Uterus (tissue), 4 donors: ENCODE data around the gene GAS7. TPM values are rescaled to one million over a fixed set of nuclear protein-coding genes. Genes with fewer than 3 reads are reported as not detected.

ENCODE experiments used
- DNase-seq, 2 donors: peaks; one replicate each; pipeline ENCODE4 v3.0.0-alpha.2; 2019 to 2020
- H3K27ac ChIP-seq, 2 donors: fragments of 200-600 bp; sonication (generic); 1 replicate in 1 of 2; 2 replicates in 1 of 2; pipeline ENCODE4 v1.5.1; 2016 to 2018
- H3K27me3 ChIP-seq, 2 donors: fragments of 200-600 bp; sonication (generic); one replicate each; pipeline ENCODE4 v1.5.1; 2018 to 2019; ENCODE audit warnings: control low read depth in 1 of 2
- H3K36me3 ChIP-seq, 2 donors: fragments of 200-600 bp; sonication (generic); one replicate each; pipeline ENCODE4 v1.5.1; 2019; ENCODE audit warnings: control low read depth in 1 of 2
- H3K4me1 ChIP-seq, 2 donors: fragments of 200-600 bp; sonication (generic); one replicate each; pipeline ENCODE4 v1.5.1; 2018 to 2019; ENCODE audit warnings: control low read depth in 1 of 2
- H3K4me3 ChIP-seq, 2 donors: fragments of 200-600 bp; sonication (generic); 1 replicate in 1 of 2; 2 replicates in 1 of 2; pipeline ENCODE4 v1.5.1; 2018 to 2019; ENCODE audit warnings: mild to moderate bottlenecking in 1 of 2
- H3K9me3 ChIP-seq, 2 donors: fragments of 200-600 bp; sonication (generic); one replicate each; pipeline ENCODE4 v1.5.1; 2019; ENCODE audit warnings: control low read depth in 1 of 2
- POLR2A ChIP-seq, 2 donors: fragments of 450-650 bp; IDR thresholded peaks; one replicate each; pipeline ENCODE4 v1.6.1; 2016; ENCODE audit warnings: antibody characterized with exemption in 2 of 2, mild to moderate bottlenecking in 1 of 2, moderate library complexity in 1 of 2
- intact Hi-C: fragments of 100-400 bp; cut with DNase I; formaldehyde crosslinking; loops from one replicate; pipeline ENCODE4 v1.15.1; 2023; ENCODE audit warnings: low total_unique reads
- total RNA-seq, 4 donors: library from RNA; depleted of rRNA in 3 of 4; stranded (reverse); fragments of >200 nt in 3 of 4; gene quantifications; one replicate each; pipeline versions ENCODE4 v1.1.0 to v1.2.4, GENCODE V29; 2014 to 2023
- TF ChIP-seq, protein P1 (sequence below), 4 experiments: fragments of 200-600 bp in 2 of 4; fragments of 450-650 bp in 2 of 4; sonication (generic) in 2 of 4; IDR thresholded peaks; one replicate each; pipeline ENCODE4 v1.5.1; 2016 to 2019; ENCODE audit warnings: antibody characterized with exemption in 4 of 4, mild to moderate bottlenecking in 2 of 4, moderate library complexity in 1 of 4
- donor health status: DM: yes; HTN: yes; CAD: no.

Gene GAS7
- total RNA-seq: 10 to 100 TPM; 12.8 to 95.9 (median 40.8) TPM

GRCh38 chr17:10198509-10199249, at the start of gene GAS7:
TSS of gene GAS7 (minus strand) at chr17:10198606.
- peak within 1 kb of the TSS; percentile 38 to 81 for H3K4me3 ChIP-seq
- H3K36me3 ChIP-seq: no peaks in the 10 kb centered on the region
- TF ChIP-seq POLR2A (IDR thresholded peaks at IDR 0.05): peak in 1 of 2 donors; percentile 52
- TF ChIP-seq, protein P1, sequence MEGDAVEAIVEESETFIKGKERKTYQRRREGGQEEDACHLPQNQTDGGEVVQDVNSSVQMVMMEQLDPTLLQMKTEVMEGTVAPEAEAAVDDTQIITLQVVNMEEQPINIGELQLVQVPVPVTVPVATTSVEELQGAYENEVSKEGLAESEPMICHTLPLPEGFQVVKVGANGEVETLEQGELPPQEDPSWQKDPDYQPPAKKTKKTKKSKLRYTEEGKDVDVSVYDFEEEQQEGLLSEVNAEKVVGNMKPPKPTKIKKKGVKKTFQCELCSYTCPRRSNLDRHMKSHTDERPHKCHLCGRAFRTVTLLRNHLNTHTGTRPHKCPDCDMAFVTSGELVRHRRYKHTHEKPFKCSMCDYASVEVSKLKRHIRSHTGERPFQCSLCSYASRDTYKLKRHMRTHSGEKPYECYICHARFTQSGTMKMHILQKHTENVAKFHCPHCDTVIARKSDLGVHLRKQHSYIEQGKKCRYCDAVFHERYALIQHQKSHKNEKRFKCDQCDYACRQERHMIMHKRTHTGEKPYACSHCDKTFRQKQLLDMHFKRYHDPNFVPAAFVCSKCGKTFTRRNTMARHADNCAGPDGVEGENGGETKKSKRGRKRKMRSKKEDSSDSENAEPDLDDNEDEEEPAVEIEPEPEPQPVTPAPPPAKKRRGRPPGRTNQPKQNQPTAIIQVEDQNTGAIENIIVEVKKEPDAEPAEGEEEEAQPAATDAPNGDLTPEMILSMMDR (IDR thresholded peaks at IDR 0.05): no peak
- peak; percentile 69 to 78 for DNase-seq
- H3K9me3 ChIP-seq: peaks cover 0 to 4% of the 10 kb centered on the region in 2 donors
- H3K27ac ChIP-seq: peak within 1 kb of the TSS; percentile 59 to 74
- H3K4me1 ChIP-seq: no peaks in the 10 kb centered on the region
- H3K27me3 ChIP-seq: no peaks in the 10 kb centered on the region
- intact Hi-C loops: no loop called here

DNA sequence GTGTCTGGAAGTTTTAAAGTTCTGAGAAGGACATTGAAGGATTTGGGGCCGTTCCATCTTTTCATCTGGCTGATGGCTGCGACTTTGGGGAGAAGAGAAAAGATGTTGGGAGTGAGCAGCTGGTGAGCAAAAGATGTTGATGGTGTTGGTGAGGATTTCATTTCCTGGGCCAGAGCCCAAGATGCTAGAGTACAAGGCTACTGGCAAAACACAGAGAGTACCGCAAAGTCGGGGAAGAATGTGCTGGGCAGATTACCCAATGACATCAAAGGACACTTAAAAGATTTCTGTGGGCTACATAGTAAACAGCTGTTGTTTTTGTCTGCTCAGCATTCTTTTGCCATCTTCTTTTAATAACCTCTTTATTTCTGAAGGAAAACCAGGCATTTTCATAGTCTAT, 49.4 kb upstream of the GAS7 start:
- Histone ChIP-seq H3K9me3 (no peaks in the 10 kb centered on the region), H3K4me3 (no peak overlapping the region), H3K36me3 (no peaks in the 10 kb centered on the region), H3K27ac (no peak overlapping the region), H3K27me3 (no peaks in the 10 kb centered on the region), H3K4me1 (no peaks in the 10 kb centered on the region)
- DNase-seq: no peak
- TF ChIP-seq POLR2A (IDR thresholded peaks at IDR 0.05): no peak
- TF ChIP-seq, protein P1 (IDR thresholded peaks at IDR 0.05): no peak
- intact Hi-C loops: no loop called here

DNA sequence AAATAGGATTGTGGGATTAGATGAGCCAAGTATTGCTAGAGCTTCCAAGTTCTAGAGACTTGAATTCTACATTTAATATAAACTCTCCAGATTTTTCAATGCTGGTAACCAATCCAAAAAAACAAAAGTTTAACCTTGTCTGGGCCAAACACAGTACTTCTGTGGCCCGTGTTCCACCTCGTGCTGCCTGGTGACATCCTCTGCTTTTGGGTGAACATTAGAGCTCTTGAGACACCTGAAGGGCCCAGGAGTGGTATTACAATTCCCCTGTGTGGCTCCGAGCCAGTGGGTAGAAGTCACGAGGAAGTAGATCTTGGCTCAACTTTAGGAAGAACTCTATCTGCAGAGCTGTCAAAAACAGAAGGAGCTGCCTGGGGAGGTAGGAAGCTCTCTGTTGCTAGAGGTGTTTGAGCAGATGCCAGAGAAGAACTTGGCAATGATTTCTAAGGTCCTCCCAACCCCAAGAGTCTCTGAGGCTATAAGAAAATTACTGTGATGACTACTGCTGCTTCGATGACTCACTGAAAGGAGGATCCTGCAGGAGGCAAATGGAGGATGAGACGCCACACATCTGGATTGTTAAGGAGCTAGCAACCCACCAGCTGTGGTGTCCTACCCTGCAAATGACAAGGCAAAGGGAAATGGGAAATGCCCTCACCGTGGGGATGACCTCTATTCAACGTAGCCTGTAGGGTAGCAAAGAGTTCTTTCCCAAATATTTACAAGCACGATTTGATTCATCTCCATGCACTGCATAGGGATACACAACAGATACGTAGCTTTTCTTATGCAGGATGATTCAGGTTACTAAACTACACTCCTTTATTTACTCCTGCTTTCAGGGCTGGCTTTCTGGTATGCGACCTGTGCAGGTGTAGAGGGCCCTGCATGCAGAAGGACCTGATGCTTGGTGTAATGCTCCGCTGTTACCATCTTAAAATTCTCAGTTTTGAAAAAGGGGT, 45.8 kb upstream of the GAS7 start:
- Histone ChIP-seq H3K4me3 (no peak overlapping the region), H3K9me3 (no peaks in the 10 kb centered on the region), H3K27me3 (no peaks in the 10 kb centered on the region), H3K27ac (peak overlapping the region; percentile 23 to 50), H3K36me3 (no peaks in the 10 kb centered on the region), H3K4me1 (no peaks in the 10 kb centered on the region)
- peak; percentile 68 to 80 for DNase-seq
- intact Hi-C loops: no loop called here
- TF ChIP-seq POLR2A (IDR thresholded peaks at IDR 0.05): no peak
- TF ChIP-seq, protein P1 (IDR thresholded peaks at IDR 0.05): no peak

GRCh38 chr17:10241781-10242180, 43.4 kb upstream of the GAS7 start:
- intact Hi-C loops: no loop called here
- no peak for TF ChIP-seq POLR2A (IDR thresholded peaks at IDR 0.05)
- TF ChIP-seq, protein P1 (IDR thresholded peaks at IDR 0.05): no peak
- Histone ChIP-seq H3K9me3 (no peaks in the 10 kb centered on the region), H3K27ac (no peak overlapping the region), H3K36me3 (no peaks in the 10 kb centered on the region), H3K4me3 (no peak overlapping the region), H3K4me1 (no peaks in the 10 kb centered on the region), H3K27me3 (no peaks in the 10 kb centered on the region)
- no peak for DNase-seq

GRCh38 chr17:10238661-10239060, 40.3 kb upstream of the GAS7 start:
- H3K36me3 ChIP-seq: no peaks in the 10 kb centered on the region
- intact Hi-C loops: no loop called here
- no peaks in the 10 kb centered on the region for H3K4me1 ChIP-seq
- H3K9me3 ChIP-seq: no peaks in the 10 kb centered on the region
- H3K27me3 ChIP-seq: no peaks in the 10 kb centered on the region
- no peak for TF ChIP-seq POLR2A (IDR thresholded peaks at IDR 0.05)
- TF ChIP-seq, protein P1 (IDR thresholded peaks at IDR 0.05): no peak
- no peak overlapping the region for H3K4me3 ChIP-seq
- no peak for DNase-seq
- no peak overlapping the region for H3K27ac ChIP-seq
